Body of pancreas (tissue), 4 donors: ENCODE results near the gene PIGS. TPM values are rescaled to one million over a fixed set of nuclear protein-coding genes. Genes with fewer than 3 reads are reported as not detected.

Experiments used
- ATAC-seq: fragments of 150-250 bp; one replicate; pipeline ENCODE4 v1.9.1; 2016
- DNase-seq, 4 donors: peaks; one replicate each; pipeline ENCODE4 v3.0.0-alpha.2; 2019
- H3K27ac ChIP-seq, 4 donors: fragments of 200-600 bp; sonication (generic); 1 replicate in 3 of 4; 2 replicates in 1 of 4; pipeline versions ENCODE4 v1.5.1 to v1.6.1; 2016 to 2019; ENCODE audit warnings: mild to moderate bottlenecking in 1 of 4, mixed read lengths in 1 of 4, moderate library complexity in 1 of 4
- H3K27me3 ChIP-seq, 2 donors: fragments of 200-600 bp; sonication (generic); one replicate each; pipeline ENCODE4 v1.6.0; 2016; ENCODE audit warnings: mild to moderate bottlenecking in 1 of 2
- H3K36me3 ChIP-seq, 2 donors: fragments of 200-600 bp; sonication (generic); replicated peaks in 1 of 2; 2 replicates each; pipeline ENCODE4 v1.5.1; 2016; ENCODE audit warnings: low read depth in 2 of 2; ENCODE audit not compliant: insufficient read depth in 1 of 2
- H3K4me1 ChIP-seq: fragments of 200-600 bp; sonication (generic); one replicate; pipeline ENCODE4 v1.6.0; 2016
- H3K4me3 ChIP-seq, 2 donors: fragments of 200-600 bp; sonication (generic); 1 replicate in 1 of 2; 2 replicates in 1 of 2; pipeline ENCODE4 v1.5.1; 2016 to 2019
- H3K9me3 ChIP-seq, 3 donors: fragments of 200-600 bp; sonication (generic); 1 replicate in 2 of 3; 2 replicates in 1 of 3; pipeline ENCODE4 v1.5.1; 2016
- CTCF ChIP-seq, 7 experiments: fragments of 450-650 bp in 4 of 7; fragments of 200-600 bp in 3 of 7; sonication (generic) in 3 of 7; IDR thresholded peaks; one replicate each; pipeline ENCODE4 v1.5.1; 2016 to 2019; ENCODE audit warnings: antibody characterized with exemption in 7 of 7
- POLR2A ChIP-seq, 3 donors: fragments of 450-650 bp; IDR thresholded peaks; one replicate each; pipeline ENCODE4 v1.6.1; 2016; ENCODE audit warnings: antibody characterized with exemption in 3 of 3, mild to moderate bottlenecking in 2 of 3
- WGBS, 2 donors: methylation state at CpG; one replicate each; pipeline ENCODE4 v1.1.5; 2017; 5-methylcytosine and 5-hydroxymethylcytosine counted together
- intact Hi-C: fragments of 100-400 bp; cut with DNase I; formaldehyde crosslinking; loops from one replicate; pipeline ENCODE4 v1.15.1; 2023
- total RNA-seq, 2 donors: library from RNA; depleted of rRNA; stranded (reverse); fragments of >200 nt; gene quantifications; one replicate each; pipeline ENCODE4 v1.1.0, GENCODE V29; 2016

Gene PIGS
- total RNA-seq, 2 donors from 2014 or later = 11.7 to 12.2 TPM

- DNase-seq = peak; percentile 70 to 84 (median 73)
- ATAC-seq = peak; percentile 51
- no peaks in the 10 kb centered on the region for H3K9me3 ChIP-seq
Measured at GRCh38 chr17:28599311-28600184, 28.2 kb upstream of the PIGS start.

GRCh38 chr17:28598799-28599310 is 27.5 kb upstream of the PIGS start, which contains the start of gene SPAG5:
SPAG5 (minus strand) TSS chr17:28599025; CDS start chr17:28598946, 79 bp downstream.
- intact Hi-C loops = no loop called here
- H3K4me1 ChIP-seq = peaks cover 20% of the 10 kb centered on the region
- H3K36me3 ChIP-seq = no peaks in the 10 kb centered on the region
- no peaks in the 10 kb centered on the region for H3K27me3 ChIP-seq
- DNase-seq (peak; percentile 94 to 97 (median 94)), ATAC-seq (peak; percentile 98)
- no peaks in the 10 kb centered on the region for H3K9me3 ChIP-seq
- 1% methylated on average over 43 of the region's 44 CpGs; no CpG with 5 or more reads in 1 of the 2 donors for WGBS, 2 donors
- peak; percentile 52 to 87 (median 86) for TF ChIP-seq POLR2A (IDR thresholded peaks at IDR 0.05)
- TF ChIP-seq CTCF (IDR thresholded peaks at IDR 0.05) = no peak
- H3K4me3 ChIP-seq = peak within 1 kb of the TSS; percentile 19 to 62
- H3K27ac ChIP-seq = peak within 1 kb of the TSS; percentile 66 to 95 (median 80)

More at GRCh38 chr17:28599311-28600184, 28.2 kb upstream of the PIGS start:
- WGBS, 2 donors = 10 to 13% methylated on average over 23 to 40 of the region's 40 CpGs
- peak overlapping the region; percentile 19 to 62 for H3K4me3 ChIP-seq
- intact Hi-C loops = no loop called here
- H3K27me3 ChIP-seq = no peaks in the 10 kb centered on the region
- H3K4me1 ChIP-seq = peaks cover 20% of the 10 kb centered on the region
- TF ChIP-seq CTCF (IDR thresholded peaks at IDR 0.05) (no peak), POLR2A (IDR thresholded peaks at IDR 0.05) (peak in 2 of 3 donors; percentile 20 to 43)
- H3K27ac ChIP-seq = peak overlapping the region; percentile 66 to 95 (median 80)
- no peaks in the 10 kb centered on the region for H3K36me3 ChIP-seq

- DNase-seq (no peak), ATAC-seq (no peak)
- whole genome bisulfite sequencing, 2 donors = 1 to 8% methylated on average over 17 of the region's 17 CpGs
- Histone ChIP-seq H3K36me3 (no peaks in the 10 kb centered on the region), H3K4me1 (peaks cover 20% of the 10 kb centered on the region), H3K27ac (peak overlapping the region in 3 of 4 donors; percentile 71 to 95 (median 88)), H3K4me3 (peak overlapping the region in 1 of 2 donors; percentile 62), H3K9me3 (no peaks in the 10 kb centered on the region), H3K27me3 (no peaks in the 10 kb centered on the region)
- TF ChIP-seq CTCF (IDR thresholded peaks at IDR 0.05) = no peak
- no peak for TF ChIP-seq POLR2A (IDR thresholded peaks at IDR 0.05)
- intact Hi-C loops = no loop called here
Measured at GRCh38 chr17:28598389-28598788, 27.1 kb upstream of the PIGS start.

GRCh38 chr17:28597606-28598383 is 26.5 kb upstream of the PIGS start:
- H3K36me3 ChIP-seq = no peaks in the 10 kb centered on the region
- TF ChIP-seq CTCF (IDR thresholded peaks at IDR 0.05) = no peak
- TF ChIP-seq POLR2A (IDR thresholded peaks at IDR 0.05) = no peak
- peaks cover 20% of the 10 kb centered on the region for H3K4me1 ChIP-seq
- DNase-seq = no peak
- H3K9me3 ChIP-seq = no peaks in the 10 kb centered on the region
- 30 to 32% methylated on average over 5 of the region's 5 CpGs for WGBS, 2 donors
- H3K4me3 ChIP-seq = no peak overlapping the region
- intact Hi-C loops = no loop called here
- no peak overlapping the region for H3K27ac ChIP-seq
- no peaks in the 10 kb centered on the region for H3K27me3 ChIP-seq
- no peak for ATAC-seq
